HG03457 (cell line): ENCODE measurements around the gene MGAT5.
A peak's percentile ranks its signal among the peaks of the same experiment; 100 is the strongest.
"Not testable (repeated sequence)": the region's sequence is repeated elsewhere in the genome, so short reads cannot be mapped to it uniquely, and the experiment has no call there.

ENCODE experiments used
- ATAC-seq: cut with Tn5 transposase; IDR thresholded peaks from one replicate; pipeline ENCODE4 v1.9.1; 2021; ENCODE audit warnings: moderate number of reproducible peaks; ENCODE audit not compliant: unreplicated experiment

The MGAT5 gene

GRCh38 chr2:134275058-134275862 lies 21.4 kb downstream of the MGAT5 start:
- ATAC-seq, result peak; percentile 81

GRCh38 chr2:134276381-134277172 lies 22.7 kb downstream of the MGAT5 start:
- ATAC-seq, result no peak

- ATAC-seq, result no peak
These were observed 23.4 kb downstream of the MGAT5 start for GRCh38 chr2:134277223-134277622.

- no peak for ATAC-seq
These were observed 24.7 kb downstream of the MGAT5 start for GRCh38 chr2:134278553-134278952.

- no peak for ATAC-seq
These were observed 25.5 kb downstream of the MGAT5 start for GRCh38 chr2:134279417-134279816.

- ATAC-seq, result no peak
These were observed 26.4 kb downstream of the MGAT5 start for GRCh38 chr2:134280231-134280630.

- no peak for ATAC-seq
These were observed 26.9 kb downstream of the MGAT5 start for GRCh38 chr2:134280726-134281125.

- ATAC-seq, result no peak
These were observed 28.0 kb downstream of the MGAT5 start for GRCh38 chr2:134281815-134282419.

- ATAC-seq, result peak; percentile 90
These were observed 28.9 kb downstream of the MGAT5 start for GRCh38 chr2:134282629-134283400.

GRCh38 chr2:134283661-134284060 lies 29.8 kb downstream of the MGAT5 start:
- ATAC-seq, result no peak

GRCh38 chr2:134284119-134284670 lies 30.3 kb downstream of the MGAT5 start:
- no peak for ATAC-seq

GRCh38 chr2:134287323-134287722 lies 33.5 kb downstream of the MGAT5 start:
- ATAC-seq, result peak; percentile 32

GRCh38 chr2:134288814-134289213 lies 34.9 kb downstream of the MGAT5 start:
- ATAC-seq, result no peak

- no peak for ATAC-seq
These were observed 35.4 kb downstream of the MGAT5 start for GRCh38 chr2:134289225-134289624.

- peak; percentile 40 for ATAC-seq
These were observed 36.5 kb downstream of the MGAT5 start for GRCh38 chr2:134290358-134290757.

- ATAC-seq, result no peak
These were observed 38.6 kb downstream of the MGAT5 start for GRCh38 chr2:134292514-134292913.

- ATAC-seq, result no peak
These were observed 40.1 kb downstream of the MGAT5 start for GRCh38 chr2:134293719-134294537.

- not testable (repeated sequence) for ATAC-seq
These were observed 40.7 kb downstream of the MGAT5 start for GRCh38 chr2:134294598-134294997.

- ATAC-seq, result no peak
These were observed 41.6 kb downstream of the MGAT5 start for GRCh38 chr2:134295441-134295840.

- ATAC-seq, result no peak
These were observed 42.4 kb downstream of the MGAT5 start for GRCh38 chr2:134296301-134296700.
